GM18508 (cell line): ENCODE results near the gene VWA8.

ENCODE experiments used
- ATAC-seq: cut with Tn5 transposase; IDR thresholded peaks from one replicate; pipeline ENCODE4 v1.9.1; 2021; ENCODE audit warnings: moderate number of reproducible peaks; ENCODE audit not compliant: insufficient read depth, unreplicated experiment

VWA8 gene

GRCh38 chr13:41960637-41961465, at the start of gene VWA8:
Gene VWA8, minus strand, starts transcription at chr13:41961109. Its CDS starts 94 bp downstream, at chr13:41961015.
- ATAC-seq = peak; percentile 36

GRCh38 chr13:42009057-42009456, 48.1 kb upstream of the VWA8 start:
- ATAC-seq = no peak

GRCh38 chr13:42007844-42008243, 46.9 kb upstream of the VWA8 start:
- no peak for ATAC-seq

DNA sequence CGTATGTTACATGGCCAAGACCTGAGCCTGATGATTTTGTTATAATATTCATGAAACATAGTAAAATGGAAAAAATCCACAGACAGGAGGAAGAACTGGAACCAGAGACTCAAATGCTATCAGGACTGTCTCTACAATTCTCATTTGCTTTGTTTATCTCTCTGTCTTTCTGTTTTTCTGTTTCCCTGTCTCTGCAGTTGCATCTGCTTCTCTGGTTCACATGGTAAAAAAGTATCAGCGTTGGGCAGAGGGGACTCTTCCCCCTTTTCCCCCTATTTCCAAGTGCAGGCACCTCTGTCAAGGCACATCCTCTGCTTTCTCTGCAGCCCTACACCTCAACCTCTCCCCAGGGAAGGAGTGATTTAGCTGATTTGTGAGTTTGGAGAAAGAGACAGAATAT, 41.2 kb upstream of the VWA8 start:
- ATAC-seq = no peak

DNA sequence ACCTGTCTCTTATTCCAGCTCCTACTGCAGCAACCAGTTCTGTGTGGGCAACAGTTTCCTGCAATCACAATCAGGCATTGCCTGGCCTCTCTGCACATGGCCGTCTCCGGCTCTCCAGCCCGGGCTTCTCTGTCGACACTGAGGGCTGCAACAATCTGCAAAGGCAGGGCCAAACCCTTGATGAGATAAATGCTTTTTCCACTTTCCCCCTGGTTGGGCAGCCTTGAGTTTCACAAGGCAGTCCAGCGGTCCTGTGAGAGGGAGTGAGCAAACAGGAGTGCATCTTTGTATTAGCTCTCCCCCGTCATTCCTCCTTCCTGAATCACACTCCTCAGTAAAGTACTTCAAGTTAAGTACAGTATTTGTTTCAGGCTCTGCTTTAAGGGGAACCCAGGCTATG, 40.7 kb upstream of the VWA8 start:
- no peak for ATAC-seq

- no peak for ATAC-seq
Measured at GRCh38 chr13:42000846-42001245, 39.9 kb upstream of the VWA8 start.

GRCh38 chr13:41997396-41997795, 36.5 kb upstream of the VWA8 start:
- ATAC-seq = no peak

GRCh38 chr13:41995946-41996345, 35.0 kb upstream of the VWA8 start:
- no peak for ATAC-seq

- no peak for ATAC-seq
Measured at GRCh38 chr13:41995336-41995735, 34.4 kb upstream of the VWA8 start.

DNA sequence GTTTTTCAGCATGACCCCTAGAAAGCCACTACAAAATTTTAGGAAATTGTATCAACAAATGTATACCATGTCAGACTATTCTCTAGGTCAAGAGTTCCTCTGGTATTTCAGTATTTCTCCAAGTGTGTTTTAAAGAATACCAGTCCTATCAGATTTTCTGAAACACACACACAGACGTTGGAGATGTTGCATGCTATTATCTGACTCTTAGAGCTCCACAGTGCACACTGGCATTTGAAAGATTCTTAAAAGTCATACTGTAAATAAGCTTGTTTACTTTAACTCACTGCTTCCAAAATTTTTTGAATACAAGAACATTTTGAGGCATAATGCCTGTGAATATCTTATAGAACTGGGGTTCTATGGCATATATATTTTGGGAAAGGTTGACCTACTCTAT, 33.8 kb upstream of the VWA8 start:
- ATAC-seq = no peak

DNA sequence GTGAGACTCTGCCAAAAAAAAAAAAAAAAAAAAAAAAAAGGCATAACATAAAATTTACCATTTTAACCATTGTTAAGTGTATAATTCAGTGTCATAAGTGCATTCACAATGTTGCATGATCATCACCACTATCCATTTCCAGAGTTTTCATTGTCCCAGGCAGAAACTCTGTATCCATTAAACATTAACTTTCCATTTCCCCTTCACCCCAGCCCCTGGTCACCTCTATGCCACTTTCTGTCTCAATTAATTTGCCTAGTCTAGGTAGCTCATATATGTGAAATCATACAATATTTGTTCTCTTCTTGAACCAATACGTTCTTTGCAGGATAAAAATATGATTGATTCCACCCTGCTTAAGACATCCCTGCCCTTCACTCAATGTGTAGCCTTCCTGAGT, 31.0 kb upstream of the VWA8 start:
- ATAC-seq = no peak

- ATAC-seq = no peak
Measured at GRCh38 chr13:41988244-41988643, 27.3 kb upstream of the VWA8 start.

- no peak for ATAC-seq
Measured at GRCh38 chr13:41985788-41986508, 25.0 kb upstream of the VWA8 start.

DNA sequence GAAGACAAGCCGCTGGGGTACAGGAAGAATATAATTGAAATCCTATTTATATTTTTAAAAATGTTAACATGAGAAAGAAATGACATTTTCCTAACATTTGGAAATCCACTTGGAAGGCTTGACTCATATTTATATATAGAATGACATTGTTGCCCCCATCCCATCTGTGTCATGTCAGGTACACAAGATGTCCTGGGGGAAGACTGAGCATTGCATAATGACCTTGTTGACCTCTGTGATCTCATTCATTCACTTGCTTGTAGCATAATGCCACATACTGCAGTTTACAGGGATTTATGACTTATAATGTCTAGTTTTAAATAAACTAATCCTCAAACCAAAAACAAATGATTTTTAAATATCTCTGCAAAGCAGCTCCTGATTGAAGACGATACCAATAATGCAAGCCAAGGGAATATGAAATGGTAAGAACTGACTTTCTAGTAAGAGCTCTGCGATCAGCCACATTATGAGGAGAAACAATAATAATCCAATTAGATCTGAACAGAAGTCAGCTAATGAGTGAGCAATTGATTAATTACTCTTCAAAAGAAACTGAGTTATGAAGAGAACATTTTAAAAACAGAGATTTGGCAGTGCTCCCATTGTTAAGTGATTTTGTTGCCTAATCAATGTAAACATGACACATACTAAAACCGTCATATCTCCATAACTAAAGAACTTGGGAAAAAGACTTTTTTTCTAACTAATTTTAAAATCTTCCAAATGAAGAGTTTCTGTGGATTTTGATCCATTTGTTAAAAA, 21.2 kb upstream of the VWA8 start:
- no peak for ATAC-seq

DNA sequence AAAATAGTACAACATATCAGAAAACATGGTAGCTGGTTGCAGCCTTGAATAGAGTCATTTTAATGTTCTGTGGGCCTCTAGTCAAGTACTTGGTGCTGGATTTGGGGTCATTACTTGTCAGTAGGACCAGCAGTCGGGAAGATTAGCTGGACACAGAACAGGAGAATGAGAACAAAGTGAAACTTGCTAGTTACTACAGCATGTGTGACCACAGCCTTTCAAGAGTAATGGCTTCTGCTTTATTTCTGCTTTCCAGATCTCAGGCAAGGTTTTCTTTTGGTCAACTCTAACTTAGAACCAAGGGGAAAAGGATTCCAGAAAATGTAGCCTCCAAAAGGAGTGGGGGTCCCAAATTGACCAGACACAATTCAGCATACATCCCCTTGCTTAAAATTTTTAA, 17.1 kb upstream of the VWA8 start:
- ATAC-seq = no peak

GRCh38 chr13:41976476-41976875, 15.6 kb upstream of the VWA8 start:
- no peak for ATAC-seq

DNA sequence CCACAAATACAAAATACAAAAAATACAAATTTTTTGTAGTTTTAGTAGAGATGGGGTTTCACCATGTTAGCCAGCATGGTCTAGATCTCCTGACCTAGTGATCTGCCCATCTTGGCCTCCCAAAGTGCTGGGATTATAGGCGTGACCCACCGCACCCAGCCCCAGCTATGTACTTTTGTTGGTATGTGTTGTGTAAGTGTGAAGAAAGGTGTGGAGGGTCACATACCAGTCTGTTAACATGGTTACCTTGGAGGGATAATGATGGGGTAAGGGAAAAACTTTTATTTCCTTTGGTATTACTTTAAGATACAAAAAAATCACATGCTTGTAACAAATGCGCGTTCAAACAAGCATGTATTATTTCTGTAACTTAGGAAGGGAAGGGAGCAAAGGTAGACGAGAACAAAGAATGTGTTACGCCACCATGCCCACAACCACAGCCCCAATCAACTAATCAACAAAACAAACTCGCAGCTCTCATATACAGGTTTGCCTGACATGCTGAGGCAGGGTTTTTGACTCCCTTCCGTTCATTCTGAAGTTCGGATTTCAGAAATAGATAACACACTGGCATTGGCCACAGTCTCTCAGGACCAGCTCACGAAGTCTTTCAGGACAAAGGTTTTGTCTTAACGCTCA, 13.5 kb upstream of the VWA8 start:
- ATAC-seq = no peak

- ATAC-seq = no peak
Measured at GRCh38 chr13:41973247-41973741, 12.4 kb upstream of the VWA8 start.

DNA sequence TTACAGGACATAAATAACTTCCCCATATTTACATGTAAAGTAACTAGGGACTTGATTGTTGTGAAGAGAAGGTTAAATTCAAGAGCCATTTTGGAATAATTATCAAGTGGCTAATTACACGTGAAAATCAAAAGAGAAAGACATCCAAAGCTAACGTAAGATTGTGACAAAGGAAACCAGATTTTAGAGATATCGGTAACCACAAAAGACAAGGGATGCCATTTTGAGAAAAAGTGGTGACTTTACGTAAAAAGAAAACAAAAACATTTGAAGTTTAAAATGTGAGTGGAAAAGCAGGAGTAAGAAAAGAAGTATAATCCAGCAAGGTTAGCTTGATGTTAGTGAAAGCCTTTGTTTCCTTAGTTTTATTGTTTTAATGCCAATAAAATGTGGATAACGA, 10.9 kb upstream of the VWA8 start:
- no peak for ATAC-seq

DNA sequence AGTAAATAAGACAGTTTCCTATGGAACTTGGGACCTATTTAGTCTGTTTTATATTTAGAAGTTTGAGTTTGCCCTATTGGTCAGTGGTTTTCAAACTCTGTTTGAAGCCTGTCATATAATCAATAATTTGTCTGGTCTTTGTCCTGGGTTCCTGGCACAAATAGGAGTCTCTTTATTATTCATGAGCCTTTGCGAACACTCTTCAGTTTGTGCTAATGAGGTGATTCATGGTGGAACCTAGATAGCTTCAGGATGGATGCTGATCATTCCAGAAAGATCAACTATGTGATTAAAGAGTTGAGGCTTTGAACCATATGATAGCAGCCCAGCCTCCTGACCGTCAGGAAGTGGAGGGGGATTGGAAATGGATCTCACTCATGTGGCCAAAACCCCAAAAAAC, 10.0 kb upstream of the VWA8 start:
- no peak for ATAC-seq
